Measurements from ENCODE around the gene ATP6V1D.
A peak's percentile ranks its signal among the peaks of the same experiment; 100 is the strongest.
"Not testable (repeated sequence)": the region's sequence is repeated elsewhere in the genome, so short reads cannot be mapped to it uniquely, and the experiment has no call there.

ATP6V1D gene

DNA sequence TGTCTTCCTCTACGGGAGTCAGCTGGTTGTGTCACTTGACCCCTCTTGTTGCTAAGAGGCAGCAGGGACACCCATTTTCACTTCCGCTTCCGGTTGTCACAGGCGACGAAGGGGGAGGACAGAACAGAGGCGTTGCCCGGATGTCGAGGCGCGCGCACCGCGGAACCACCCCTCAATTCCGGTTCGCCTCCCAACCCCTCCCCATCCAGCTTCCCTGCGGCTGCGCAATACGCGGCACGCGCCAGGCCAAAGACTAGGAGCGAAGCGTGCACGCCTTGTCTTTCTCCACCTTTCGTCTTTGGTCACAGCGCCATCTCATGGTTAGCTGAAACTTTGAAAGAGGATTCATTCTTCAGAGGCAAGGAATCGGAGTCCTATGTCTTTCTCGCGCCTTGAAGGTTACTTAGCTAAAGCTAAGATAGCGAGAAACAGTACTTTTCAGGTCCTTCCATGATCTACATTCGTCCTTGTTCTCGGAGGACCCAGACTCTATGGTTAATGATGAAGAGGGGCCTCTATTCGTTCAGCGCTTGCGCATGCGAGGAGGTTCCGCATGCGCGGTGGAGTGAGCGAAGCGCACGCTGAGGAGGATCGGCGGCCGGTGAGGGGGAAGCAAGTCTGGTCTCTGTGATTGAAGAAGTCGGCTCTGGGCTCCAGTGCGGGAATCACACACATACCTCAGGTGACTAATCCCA is at the start of gene ATP6V1D, which contains the start of gene EIF2S1:
Gene ATP6V1D, minus strand, starts transcription at position 30 of the 695 bp plus-strand sequence. CDS start 106 bp downstream, outside the sequence.
Gene EIF2S1, plus strand, starts transcription at position 554 of the 695 bp plus-strand sequence. CDS start 4,440 bp downstream, outside the sequence.
- DNase-seq, result peak; percentile 97

GRCh38 chr14:67408122-67408801 is 48.7 kb upstream of the ATP6V1D start:
- not testable (repeated sequence) for DNase-seq

DNA sequence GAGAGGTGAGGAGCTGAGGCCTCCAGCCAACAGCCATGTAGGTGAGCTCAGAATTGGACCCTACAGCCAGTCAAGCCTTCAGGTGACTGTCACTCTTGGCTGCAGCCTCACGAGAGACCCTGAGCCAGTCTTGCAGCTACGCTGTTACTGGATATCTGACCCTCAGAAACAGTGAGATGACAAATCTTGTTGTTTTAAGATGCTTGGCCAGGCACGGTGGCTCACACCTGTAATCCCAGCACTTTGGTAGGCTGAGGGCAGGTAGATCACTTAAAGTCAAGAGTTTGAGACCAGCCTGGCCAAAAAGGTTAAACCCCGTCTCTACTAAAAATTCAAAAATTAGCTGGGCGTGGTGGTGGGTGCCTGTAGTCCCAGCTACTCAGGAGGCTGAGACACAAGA is 46.2 kb upstream of the ATP6V1D start:
- no peak for DNase-seq

GRCh38 chr14:67400434-67400833 is 40.8 kb upstream of the ATP6V1D start:
- DNase-seq, result no peak

- no peak for DNase-seq
Observed at GRCh38 chr14:67397536-67397935, 37.9 kb upstream of the ATP6V1D start.

GRCh38 chr14:67396381-67396970 is 36.9 kb upstream of the ATP6V1D start:
- DNase-seq, result no peak

GRCh38 chr14:67395876-67396189 is 36.2 kb upstream of the ATP6V1D start:
- DNase-seq, result no peak

- DNase-seq, result no peak
Observed at GRCh38 chr14:67395086-67395875, 35.7 kb upstream of the ATP6V1D start.

DNA sequence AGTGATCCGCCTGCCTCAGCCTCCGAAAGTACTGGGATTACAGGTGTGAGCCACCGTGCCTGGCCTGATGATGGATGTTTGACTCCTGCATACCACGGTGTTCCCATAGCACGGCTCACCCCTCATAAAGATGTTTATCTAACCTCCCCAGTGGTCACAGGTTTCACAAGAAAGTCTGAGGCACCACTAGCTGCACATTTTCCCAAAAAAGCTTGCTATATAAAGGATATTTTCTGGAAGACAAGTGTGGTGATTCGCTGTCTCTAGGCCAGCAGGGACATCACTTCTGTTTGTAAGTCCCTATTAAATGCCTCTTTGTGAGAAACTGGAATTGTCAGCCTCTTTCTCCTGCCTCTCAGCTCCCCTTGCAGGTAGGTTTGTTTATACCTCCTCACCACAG is 34.1 kb upstream of the ATP6V1D start:
- no peak for DNase-seq

- DNase-seq, result no peak
Observed at GRCh38 chr14:67392800-67393199, 33.2 kb upstream of the ATP6V1D start.

- DNase-seq, result no peak
Observed at GRCh38 chr14:67392123-67392522, 32.5 kb upstream of the ATP6V1D start.

GRCh38 chr14:67391268-67391667 is 31.7 kb upstream of the ATP6V1D start:
- no peak for DNase-seq

GRCh38 chr14:67389811-67390534 is 30.4 kb upstream of the ATP6V1D start:
- DNase-seq, result no peak

DNA sequence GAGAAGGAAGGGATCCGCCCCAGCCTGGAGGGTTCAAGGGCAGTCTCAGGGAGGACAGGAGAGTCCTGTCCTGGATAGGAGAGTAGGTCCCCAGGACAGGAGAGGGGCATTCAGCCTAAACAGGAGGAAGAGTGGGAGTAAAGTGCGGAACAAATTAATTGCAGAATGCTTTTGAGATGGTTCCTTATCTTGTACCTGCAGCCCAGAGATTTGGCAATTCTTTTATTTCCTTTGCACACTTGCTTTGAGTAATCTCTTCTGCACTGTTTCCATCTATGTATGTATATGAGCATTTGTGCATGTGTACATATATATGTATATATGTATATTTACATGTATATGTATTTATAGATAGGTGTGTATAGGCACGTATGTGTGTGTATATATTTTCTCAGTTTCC is 29.7 kb upstream of the ATP6V1D start:
- no peak for DNase-seq

DNA sequence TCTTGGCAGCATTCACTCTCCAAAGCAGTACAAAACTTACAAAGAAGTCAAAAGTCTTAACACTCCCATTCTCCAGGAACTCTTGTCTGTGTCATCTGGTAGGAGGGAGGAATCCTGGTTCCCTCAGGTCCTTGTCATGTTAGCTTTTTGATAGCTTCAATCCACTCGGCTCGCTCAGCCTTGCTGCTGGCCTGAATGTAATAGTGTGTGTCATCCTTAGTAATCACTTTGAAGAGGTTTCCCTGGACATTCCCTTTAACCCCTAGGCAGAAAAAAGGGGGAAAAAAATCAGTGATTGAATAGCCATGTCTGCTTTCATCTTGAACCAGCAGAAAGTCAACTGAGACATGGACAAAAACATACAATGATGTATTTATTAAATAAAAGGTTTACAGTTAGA is 27.6 kb upstream of the ATP6V1D start:
- DNase-seq, result no peak

DNA sequence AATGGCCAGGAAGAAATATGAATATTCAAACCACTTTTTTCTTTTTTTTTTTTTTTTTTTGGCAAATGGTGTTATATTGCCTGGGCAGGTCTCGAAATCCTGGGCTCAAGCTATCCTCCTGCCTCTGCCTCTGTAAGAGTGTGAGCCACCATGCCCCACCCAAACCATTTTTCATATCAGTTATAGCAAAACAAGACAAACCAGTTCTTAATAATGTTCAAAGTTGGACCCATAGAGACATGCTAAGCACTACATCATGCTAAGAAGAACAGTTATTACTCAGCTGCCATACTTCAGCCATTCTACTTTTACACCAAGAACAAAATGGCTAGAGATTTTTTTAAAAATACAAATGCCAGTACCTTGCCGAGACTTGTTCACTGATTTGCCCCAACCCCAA is 26.0 kb upstream of the ATP6V1D start:
- DNase-seq, result no peak

DNA sequence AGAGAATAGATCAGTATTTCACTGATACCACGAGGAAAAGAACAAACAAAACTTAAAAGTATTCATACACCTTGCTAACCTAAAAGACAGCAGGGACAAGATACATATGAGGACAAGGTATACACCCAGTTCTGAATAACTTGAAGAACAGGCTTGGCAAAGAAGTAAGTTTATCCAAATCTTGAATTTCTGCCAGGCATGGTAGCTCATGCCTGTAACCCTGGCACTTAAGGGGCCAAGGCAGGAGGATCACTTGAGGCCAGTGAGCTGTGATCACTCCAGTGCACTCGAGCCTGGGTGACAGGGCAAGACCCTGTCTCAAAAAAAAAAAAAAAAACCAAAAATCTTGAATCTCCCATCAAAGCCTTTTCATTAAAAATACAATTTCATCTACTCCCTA is 25.5 kb upstream of the ATP6V1D start:
- no peak for DNase-seq

DNA sequence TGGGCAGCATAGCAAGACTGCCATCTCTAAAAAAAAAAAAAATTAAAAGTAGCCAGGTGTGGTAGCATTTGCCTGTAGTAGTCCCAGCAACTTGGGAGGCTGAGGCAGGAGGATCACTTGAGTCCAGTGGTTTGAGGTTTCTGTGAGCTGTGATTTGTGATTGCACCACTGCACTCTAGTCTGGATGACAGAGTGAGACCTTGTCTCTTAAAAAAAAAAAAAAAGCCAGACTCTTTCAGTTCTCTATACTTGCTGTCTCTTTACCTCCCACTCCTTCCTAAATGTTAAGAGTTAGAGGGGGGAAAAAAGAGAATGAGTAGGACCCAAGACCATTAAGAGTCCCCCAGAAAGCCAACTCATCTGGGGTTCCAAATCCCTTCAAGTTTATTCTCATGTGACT is 18.3 kb upstream of the ATP6V1D start:
- DNase-seq, result no peak

DNA sequence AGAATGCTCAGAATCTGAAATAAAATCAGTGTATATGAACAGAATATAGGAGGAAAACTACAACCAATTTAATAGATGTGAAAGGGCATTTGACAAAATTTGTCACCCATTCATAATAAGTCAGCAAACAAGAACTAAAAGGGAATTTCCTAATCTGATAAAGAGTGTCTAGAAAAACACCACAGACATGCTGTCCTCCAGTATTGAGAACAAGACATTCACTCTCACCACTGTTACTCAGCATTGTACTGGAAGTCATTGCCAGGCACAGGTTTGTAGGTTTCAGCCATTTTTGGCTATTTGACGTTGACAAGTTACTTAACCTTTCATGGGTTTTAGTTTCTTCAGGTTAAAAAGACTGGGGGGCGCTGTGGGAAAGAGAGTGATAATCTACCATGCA is 13.7 kb upstream of the ATP6V1D start:
- no peak for DNase-seq

DNA sequence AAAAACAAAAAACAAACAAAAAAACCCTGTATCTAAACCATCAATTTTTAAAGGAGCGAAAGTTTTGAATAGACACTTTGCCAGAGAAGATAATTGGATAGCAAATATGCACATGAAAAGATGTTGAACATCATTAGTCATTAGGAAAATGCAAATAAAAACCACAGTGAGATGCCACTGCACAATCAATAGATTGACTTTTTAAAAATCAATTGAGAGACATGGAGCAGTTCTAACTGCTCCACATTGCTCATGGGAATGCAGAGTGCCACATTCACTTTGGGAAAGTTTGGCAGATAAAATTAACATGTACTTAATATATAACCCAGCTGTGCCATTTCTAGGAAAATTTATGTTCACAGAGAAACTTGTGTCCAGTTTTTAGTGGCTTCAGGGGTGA is 13.2 kb upstream of the ATP6V1D start:
- no peak for DNase-seq

- DNase-seq, result no peak
Observed at GRCh38 chr14:67371247-67372148, 11.9 kb upstream of the ATP6V1D start.

GRCh38 chr14:67370830-67371229 is 11.2 kb upstream of the ATP6V1D start:
- DNase-seq, result no peak

All from NCI-H526 treated with DMSO at 0.1 percent for 48 hours (cell line).